Bronchial epithelial cell (primary cell): ENCODE measurements around the gene GRK7. TPM values are rescaled to one million over a fixed set of nuclear protein-coding genes. Genes with fewer than 3 reads are reported as not detected.

Source experiments
- DNase-seq: peaks from one replicate; pipeline ENCODE4 v3.0.0-alpha.2; 2010; ENCODE audit warnings: low read depth
- FAIRE-seq: peaks from 2 replicates; lab custom pipeline; 2011; peaks lifted over from hg19 to GRCh38; lab: Jason Lieb, UNC
- H3K27me3 ChIP-seq: 2 replicates; pipeline ENCODE4 v1.5.1; 2011; ENCODE audit warnings: low read length; ENCODE audit not compliant: control insufficient read depth, insufficient read depth
- H3K36me3 ChIP-seq: 2 replicates; pipeline ENCODE4 v1.5.1; 2011; ENCODE audit warnings: low read length; ENCODE audit not compliant: control insufficient read depth, insufficient read depth
- H3K4me3 ChIP-seq: 2 replicates; pipeline ENCODE4 v1.5.1; 2011; ENCODE audit warnings: mild to moderate bottlenecking, low read depth, low read length, control low read depth
- total RNA-seq: library from RNA; depleted of rRNA; stranded (reverse); fragments of >200 nt; gene quantifications from 2 replicates; pipeline ENCODE4 v1.2.1, GENCODE V29; 2014
- TF ChIP-seq, protein P1 (sequence below): IDR thresholded peaks from 2 replicates; pipeline ENCODE4 v1.5.1; 2011; ENCODE audit warnings: mild to moderate bottlenecking, moderate library complexity, low read length, control low read depth, inconsistent platforms; ENCODE audit not compliant: insufficient read depth, severe bottlenecking

The GRK7 gene
- total RNA-seq, 1 donor from 2014 or later = not detected

DNA sequence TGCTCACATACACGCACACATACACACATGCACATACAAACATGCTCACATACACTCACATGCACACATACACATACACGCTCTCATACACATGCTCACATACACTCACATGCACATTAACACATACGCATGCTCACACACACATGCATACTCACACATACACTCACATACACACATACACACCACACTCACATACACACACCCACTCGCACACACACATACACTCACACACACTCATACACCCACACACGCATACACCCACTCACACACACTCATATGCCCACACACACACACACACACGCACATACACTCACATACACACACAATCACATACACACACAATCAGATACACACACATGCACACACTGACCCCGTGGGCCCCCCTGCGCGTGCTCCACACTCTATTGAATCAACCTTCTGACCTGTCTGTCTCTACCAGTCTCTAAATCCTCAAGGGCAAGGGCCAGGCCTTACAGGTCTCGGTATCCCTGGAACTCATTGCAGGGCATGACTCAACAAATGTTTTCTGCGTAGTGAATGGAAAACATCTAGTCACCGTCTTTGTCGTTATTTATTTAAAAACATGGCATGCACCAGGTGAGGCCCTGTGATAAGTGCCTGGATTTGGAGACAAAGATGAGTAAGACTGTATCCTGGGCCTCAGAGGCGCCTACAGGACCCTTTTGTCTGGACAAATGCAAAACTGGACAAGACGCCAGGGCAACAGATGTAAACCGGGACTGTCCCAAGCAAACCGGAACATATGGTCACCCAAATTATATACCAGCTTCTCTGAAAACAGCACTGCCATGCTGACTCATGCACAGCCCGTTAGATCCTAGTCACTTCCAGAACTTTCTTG lies 41.8 kb downstream of the GRK7 start:
- FAIRE-seq = peak; percentile 43
- no peaks in the 10 kb centered on the region for H3K27me3 ChIP-seq
- no peak for DNase-seq
- TF ChIP-seq, protein P1, sequence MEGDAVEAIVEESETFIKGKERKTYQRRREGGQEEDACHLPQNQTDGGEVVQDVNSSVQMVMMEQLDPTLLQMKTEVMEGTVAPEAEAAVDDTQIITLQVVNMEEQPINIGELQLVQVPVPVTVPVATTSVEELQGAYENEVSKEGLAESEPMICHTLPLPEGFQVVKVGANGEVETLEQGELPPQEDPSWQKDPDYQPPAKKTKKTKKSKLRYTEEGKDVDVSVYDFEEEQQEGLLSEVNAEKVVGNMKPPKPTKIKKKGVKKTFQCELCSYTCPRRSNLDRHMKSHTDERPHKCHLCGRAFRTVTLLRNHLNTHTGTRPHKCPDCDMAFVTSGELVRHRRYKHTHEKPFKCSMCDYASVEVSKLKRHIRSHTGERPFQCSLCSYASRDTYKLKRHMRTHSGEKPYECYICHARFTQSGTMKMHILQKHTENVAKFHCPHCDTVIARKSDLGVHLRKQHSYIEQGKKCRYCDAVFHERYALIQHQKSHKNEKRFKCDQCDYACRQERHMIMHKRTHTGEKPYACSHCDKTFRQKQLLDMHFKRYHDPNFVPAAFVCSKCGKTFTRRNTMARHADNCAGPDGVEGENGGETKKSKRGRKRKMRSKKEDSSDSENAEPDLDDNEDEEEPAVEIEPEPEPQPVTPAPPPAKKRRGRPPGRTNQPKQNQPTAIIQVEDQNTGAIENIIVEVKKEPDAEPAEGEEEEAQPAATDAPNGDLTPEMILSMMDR = no peak
- H3K4me3 ChIP-seq = no peak overlapping the region
- H3K36me3 ChIP-seq = no peaks in the 10 kb centered on the region

DNA sequence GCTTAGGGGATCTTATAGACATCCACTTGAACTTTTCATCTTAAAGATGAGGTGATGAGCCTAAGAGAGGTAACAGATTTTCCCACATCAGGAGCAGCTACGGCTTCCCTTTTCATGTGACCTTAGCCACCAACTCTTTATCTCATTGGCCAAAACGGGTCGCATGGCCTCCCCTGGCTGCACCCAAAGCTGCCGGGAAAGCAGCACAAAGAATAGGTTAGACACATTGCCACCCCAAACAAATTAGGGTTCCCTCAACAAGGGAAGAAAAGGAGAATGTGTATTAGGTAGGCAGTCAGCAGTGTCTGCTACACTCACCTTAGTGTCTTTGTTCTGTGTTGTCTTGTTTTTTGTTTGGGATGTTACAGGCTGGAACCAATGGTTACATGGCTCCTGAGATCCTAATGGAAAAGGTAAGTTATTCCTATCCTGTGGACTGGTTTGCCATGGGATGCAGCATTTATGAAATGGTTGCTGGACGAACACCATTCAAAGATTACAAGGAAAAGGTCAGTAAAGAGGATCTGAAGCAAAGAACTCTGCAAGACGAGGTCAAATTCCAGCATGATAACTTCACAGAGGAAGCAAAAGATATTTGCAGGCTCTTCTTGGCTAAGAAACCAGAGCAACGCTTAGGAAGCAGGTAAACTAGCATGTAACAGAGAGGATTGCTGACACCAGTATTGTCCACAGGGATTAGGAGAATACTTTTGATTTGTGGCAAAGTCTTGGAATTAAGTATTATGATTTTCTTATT lies 44.2 kb downstream of the GRK7 start:
- H3K36me3 ChIP-seq = no peaks in the 10 kb centered on the region
- TF ChIP-seq, protein P1 = no peak
- no peak overlapping the region for H3K4me3 ChIP-seq
- H3K27me3 ChIP-seq = no peaks in the 10 kb centered on the region
- DNase-seq (no peak), FAIRE-seq (no peak)

DNA sequence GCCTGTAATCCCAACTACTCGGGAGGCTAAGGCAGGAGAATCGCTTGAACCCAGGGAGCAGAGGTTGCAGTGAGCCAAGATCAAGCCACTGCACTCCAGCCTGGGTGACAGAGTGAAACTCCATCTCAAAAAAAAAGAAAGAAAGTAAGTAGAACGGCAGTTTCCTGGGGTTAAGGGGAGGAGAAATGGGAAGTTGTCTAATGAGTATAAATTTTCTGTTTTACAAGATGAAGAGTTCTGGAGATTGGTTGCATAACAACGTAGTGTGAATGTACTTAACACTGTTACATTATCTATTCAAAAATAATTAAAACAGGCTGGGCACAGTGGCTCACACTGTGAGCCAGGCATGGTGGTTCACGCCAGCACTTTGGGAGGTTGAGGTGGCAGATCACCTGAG lies 45.4 kb downstream of the GRK7 start:
- Histone ChIP-seq H3K27me3 (no peaks in the 10 kb centered on the region), H3K4me3 (no peak overlapping the region), H3K36me3 (no peaks in the 10 kb centered on the region)
- FAIRE-seq (no peak), DNase-seq (no peak)
- TF ChIP-seq, protein P1 = no peak

DNA sequence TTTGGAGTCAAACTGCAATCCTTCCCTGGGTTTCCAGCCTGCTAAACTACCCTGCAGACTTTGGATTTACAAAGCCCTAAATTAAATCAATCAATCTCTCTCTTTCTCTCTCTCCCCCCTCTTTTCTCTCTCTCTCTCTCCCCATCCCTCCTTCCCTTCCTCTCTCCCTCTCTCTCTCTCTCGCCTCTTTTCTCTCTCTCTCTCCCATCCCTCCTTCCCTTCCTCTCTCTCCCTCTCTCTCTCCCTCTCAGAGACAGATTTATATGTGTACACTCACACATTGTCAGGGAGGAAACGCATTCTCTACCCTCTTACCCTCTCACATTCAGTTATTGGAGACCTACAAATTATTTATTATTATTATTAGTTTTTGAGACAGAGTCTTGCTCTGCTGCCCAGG lies 47.0 kb downstream of the GRK7 start:
- TF ChIP-seq, protein P1 = no peak
- Histone ChIP-seq H3K36me3 (no peaks in the 10 kb centered on the region), H3K27me3 (no peaks in the 10 kb centered on the region), H3K4me3 (no peak overlapping the region)
- DNase-seq (no peak), FAIRE-seq (no peak)

DNA sequence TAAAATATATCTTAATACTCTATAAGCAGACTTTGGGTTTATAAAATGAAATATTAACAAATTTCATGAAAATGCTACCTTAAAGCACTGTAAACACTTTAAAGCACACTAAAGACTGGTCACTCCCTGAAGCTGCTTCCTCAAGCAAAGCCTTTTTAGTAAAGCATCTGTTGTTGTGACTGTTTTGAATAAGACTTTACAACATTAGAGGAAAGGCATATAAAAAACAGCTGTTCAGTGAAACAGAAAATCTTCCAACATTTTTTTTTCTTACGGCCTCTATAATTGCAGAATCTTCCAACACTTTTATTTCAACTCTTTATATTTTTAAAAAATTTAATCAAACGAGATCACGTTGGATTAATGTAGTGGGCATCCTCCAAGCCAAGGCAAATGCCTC lies 48.1 kb downstream of the GRK7 start:
- DNase-seq = no peak
- Histone ChIP-seq H3K4me3 (no peak overlapping the region), H3K27me3 (no peaks in the 10 kb centered on the region), H3K36me3 (no peaks in the 10 kb centered on the region)
- TF ChIP-seq, protein P1 = no peak
- FAIRE-seq = no peak
